ENCODE measurements around the gene AKR1C3.
A peak's percentile ranks its signal among the peaks of the same experiment; 100 is the strongest.

Gene AKR1C3

DNA sequence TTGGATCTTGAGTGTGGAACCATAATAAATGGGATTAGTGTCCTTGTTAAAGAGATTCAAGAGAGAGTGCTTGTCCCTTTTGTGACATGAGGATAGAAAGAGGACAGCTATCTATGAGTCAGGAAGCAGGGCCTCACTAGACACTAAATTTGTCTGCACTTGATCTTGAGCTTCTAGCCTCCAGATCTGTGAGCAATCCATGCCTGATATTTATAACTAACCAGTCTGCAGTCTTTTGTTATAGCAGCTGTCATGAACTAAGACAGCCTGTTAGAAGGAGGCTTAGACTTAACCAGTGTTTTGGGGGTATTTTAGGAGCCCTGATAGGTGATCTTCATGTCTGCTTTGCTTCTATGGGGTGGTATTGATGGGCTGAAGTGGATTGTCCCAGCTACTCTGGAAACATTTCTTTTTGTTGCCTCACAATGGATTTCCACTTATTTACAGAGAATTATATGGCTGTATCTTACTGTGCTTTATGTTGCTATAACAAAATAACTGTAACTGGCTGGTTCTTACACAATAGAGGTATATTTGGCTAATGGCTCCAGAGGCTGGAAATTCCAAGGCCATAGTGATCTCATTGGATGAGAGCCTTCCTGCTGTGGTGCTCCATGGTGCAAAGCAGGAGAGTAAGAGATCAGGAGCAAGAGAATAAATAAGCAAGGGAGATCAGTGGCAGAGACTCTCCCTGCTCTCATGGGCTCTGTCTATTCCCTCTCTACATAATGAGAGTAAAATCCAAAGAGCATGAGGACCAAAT is 23.4 kb upstream of the AKR1C3 start:
- H3K27me3 ChIP-seq (ENCODE audit: control insufficient read depth, insufficient read depth, low read length) = no peaks in the 10 kb centered on the region
- H3K4me3 ChIP-seq (ENCODE audit: low read length) = no peak overlapping the region
- no peak overlapping the region for H3K9ac ChIP-seq (ENCODE audit: low read length)
- H3K27ac ChIP-seq (ENCODE audit: low read depth, low read length) = peak overlapping the region; percentile 71
- no peaks in the 10 kb centered on the region for H3K36me3 ChIP-seq (ENCODE audit: control insufficient read depth, insufficient read depth, low read length)
- H3K4me1 ChIP-seq (ENCODE audit: control insufficient read depth, insufficient read depth, low read length) = peaks cover 3% of the 10 kb centered on the region

DNA sequence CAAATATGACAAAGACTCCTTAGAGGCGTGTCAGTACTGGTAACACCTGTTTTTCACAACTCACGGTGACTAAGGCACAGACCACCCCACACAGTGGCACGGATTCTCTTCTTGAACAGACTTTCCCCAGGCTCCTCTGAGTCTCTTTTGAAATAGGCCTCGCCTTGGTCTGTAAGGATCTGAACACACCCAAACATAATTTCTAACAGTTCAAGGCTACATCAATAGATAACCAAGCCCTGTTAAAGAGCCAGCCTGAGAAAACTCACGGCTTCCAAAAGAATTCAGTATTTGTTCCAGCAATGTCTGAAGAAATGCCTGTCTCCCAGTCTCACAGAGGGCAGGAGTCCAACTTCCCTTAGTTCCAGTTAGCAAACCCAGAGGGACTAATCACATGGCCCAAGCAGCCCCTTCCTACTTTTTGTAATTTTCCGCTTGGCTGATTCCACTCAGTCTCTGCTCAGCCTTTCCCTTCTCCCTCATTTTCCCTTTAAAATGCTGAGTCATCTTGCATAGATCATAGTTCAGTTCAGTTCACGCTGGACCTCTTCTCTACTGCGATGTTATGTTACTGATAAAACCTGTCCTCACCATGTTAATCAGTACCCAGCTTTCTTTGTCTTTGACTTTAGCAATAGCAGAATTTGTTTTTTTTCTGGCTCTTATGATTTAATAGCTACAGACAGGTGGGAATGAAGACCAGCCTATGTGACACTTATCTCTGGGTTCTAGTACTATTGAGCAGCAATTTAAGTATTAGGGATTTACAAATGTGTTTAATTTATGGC is 22.6 kb upstream of the AKR1C3 start:
- H3K4me1 ChIP-seq (ENCODE audit: control insufficient read depth, insufficient read depth, low read length) = peaks cover 3% of the 10 kb centered on the region

DNA sequence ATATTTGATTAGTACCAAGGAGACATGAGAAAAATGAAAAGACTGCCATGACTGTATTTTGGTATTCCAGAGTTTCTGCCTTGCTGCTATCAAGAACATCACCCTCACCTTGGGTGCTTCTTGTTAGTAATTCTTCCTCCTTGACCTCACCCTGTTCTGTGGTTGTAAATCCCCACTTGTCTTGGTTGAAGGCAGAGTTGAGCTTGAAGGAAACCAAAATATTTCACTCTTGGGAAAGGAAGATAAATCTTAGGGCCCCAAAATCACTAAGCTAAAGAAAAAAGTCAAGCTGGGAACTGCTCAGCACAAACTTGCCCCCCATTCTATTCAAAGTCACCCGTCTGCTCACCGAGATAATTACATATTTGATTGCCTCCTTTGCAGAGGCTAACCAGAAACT is 20.6 kb upstream of the AKR1C3 start:
- Histone ChIP-seq H3K27ac (ENCODE audit: low read depth, low read length) (no peak overlapping the region), H3K4me1 (ENCODE audit: control insufficient read depth, insufficient read depth, low read length) (peaks cover 3% of the 10 kb centered on the region), H3K4me3 (ENCODE audit: low read length) (no peak overlapping the region), H3K27me3 (ENCODE audit: control insufficient read depth, insufficient read depth, low read length) (no peaks in the 10 kb centered on the region), H3K36me3 (ENCODE audit: control insufficient read depth, insufficient read depth, low read length) (no peaks in the 10 kb centered on the region), H3K9ac (ENCODE audit: low read length) (no peak overlapping the region)

More for the DNA sequence above, 22.6 kb upstream of the AKR1C3 start:
- Histone ChIP-seq H3K36me3 (ENCODE audit: control insufficient read depth, insufficient read depth, low read length) (no peaks in the 10 kb centered on the region), H3K27ac (ENCODE audit: low read depth, low read length) (peak overlapping the region; percentile 71), H3K9ac (ENCODE audit: low read length) (no peak overlapping the region), H3K4me3 (ENCODE audit: low read length) (no peak overlapping the region), H3K27me3 (ENCODE audit: control insufficient read depth, insufficient read depth, low read length) (no peaks in the 10 kb centered on the region)

DNA sequence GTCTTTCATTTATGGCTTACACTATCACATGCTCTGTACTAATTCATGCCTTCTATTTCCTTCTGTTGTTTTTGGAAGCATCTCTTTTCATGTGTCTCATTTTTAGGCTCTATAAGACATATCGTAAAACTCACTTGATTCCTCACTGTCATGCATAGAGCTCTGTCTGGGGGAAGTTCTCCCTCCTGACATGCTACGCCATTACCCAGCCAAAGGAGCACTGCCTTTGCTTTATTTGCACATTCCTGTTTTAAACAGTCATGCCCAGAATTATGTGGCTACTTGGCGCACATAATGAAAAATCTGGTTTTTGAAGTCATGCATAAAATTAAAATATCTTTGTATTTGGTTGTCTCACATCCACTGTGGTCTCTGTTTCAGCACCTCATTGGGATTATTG is 17.6 kb upstream of the AKR1C3 start:
- Histone ChIP-seq H3K9ac (ENCODE audit: low read length) (no peak overlapping the region), H3K27me3 (ENCODE audit: control insufficient read depth, insufficient read depth, low read length) (no peaks in the 10 kb centered on the region), H3K4me1 (ENCODE audit: control insufficient read depth, insufficient read depth, low read length) (no peaks in the 10 kb centered on the region), H3K36me3 (ENCODE audit: control insufficient read depth, insufficient read depth, low read length) (no peaks in the 10 kb centered on the region), H3K27ac (ENCODE audit: low read depth, low read length) (no peak overlapping the region), H3K4me3 (ENCODE audit: low read length) (no peak overlapping the region)

DNA sequence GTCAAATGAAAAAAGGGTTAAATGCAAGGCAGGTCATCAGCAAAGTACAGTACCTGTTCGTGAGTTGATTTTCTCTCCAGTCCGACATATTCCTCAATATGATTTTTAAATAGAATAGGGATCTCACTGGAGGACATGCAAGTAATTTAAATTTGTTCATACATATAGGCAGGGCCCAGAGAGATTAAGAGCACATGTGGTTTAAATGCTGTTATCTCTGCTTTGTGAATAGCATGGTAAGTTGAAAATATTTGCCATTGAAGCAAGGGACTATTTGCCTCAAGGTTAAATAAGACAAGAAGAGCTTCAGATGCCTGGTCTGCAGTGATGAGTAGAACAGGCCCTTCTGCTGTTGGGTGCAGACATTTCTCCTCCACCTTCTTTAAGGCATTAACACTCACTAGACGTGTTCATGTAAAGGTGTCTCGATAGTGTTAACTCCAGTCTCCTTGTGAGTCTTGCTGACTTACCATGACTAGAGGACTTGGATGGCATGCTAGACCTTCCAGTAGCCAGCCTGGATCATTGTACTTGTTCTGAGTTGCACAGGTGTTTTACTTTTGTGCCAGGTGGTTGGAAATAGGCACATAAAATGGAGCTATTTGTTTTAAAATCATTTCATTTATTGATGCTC is 15.6 kb upstream of the AKR1C3 start:
- Histone ChIP-seq H3K27ac (ENCODE audit: low read depth, low read length) (no peak overlapping the region), H3K36me3 (ENCODE audit: control insufficient read depth, insufficient read depth, low read length) (no peaks in the 10 kb centered on the region), H3K4me3 (ENCODE audit: low read length) (no peak overlapping the region), H3K27me3 (ENCODE audit: control insufficient read depth, insufficient read depth, low read length) (no peaks in the 10 kb centered on the region), H3K4me1 (ENCODE audit: control insufficient read depth, insufficient read depth, low read length) (no peaks in the 10 kb centered on the region), H3K9ac (ENCODE audit: low read length) (no peak overlapping the region)

DNA sequence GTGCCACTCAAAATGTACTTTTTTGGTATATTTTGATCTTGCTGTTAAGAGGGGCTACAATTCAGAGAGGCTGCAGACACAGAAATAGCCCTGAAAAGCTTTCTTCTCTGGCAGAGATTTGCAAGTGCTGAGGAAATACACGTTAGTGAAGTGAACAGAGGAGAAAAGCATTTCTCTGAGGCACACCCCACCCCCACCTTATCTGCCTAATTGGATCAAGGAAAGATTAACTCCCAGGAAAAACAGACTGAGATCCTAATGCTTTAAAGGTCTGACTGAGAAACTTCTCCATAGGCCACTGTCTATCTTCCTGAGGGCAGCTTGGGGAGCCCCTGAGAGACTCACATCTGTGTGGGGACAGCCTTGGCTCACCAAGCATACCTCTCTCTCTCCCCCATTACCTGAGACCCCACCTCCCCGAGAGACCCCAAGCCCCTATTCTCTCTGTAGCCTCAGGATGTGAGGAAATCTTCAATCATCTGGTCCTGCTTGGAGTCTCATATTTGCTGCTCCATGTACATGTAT is 14.8 kb upstream of the AKR1C3 start:
- H3K36me3 ChIP-seq (ENCODE audit: control insufficient read depth, insufficient read depth, low read length) = no peaks in the 10 kb centered on the region
- H3K4me1 ChIP-seq (ENCODE audit: control insufficient read depth, insufficient read depth, low read length) = no peaks in the 10 kb centered on the region
- no peak overlapping the region for H3K9ac ChIP-seq (ENCODE audit: low read length)
- no peak overlapping the region for H3K4me3 ChIP-seq (ENCODE audit: low read length)
- no peak overlapping the region for H3K27ac ChIP-seq (ENCODE audit: low read depth, low read length)
- H3K27me3 ChIP-seq (ENCODE audit: control insufficient read depth, insufficient read depth, low read length) = no peaks in the 10 kb centered on the region

DNA sequence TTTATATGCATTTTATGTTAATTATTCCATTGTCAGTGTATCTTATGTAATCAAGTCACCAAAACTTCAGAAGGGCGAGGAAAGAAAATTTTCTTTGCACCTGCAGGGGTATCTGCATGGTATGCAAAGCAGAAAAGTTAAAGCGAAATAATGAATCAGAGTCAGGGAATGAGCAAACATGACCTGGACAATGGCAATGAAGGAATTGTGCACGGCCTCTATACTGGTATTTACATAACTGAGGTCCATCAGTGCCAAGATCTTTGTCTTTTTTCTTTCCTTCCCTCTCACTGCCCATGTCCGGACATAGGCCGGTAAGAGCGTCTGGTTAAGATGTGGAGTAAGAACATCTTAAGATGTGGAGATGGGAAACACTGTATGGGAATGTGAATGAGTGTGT is 14.4 kb upstream of the AKR1C3 start:
- Histone ChIP-seq H3K9ac (ENCODE audit: low read length) (no peak overlapping the region), H3K27me3 (ENCODE audit: control insufficient read depth, insufficient read depth, low read length) (no peaks in the 10 kb centered on the region), H3K4me1 (ENCODE audit: control insufficient read depth, insufficient read depth, low read length) (no peaks in the 10 kb centered on the region), H3K36me3 (ENCODE audit: control insufficient read depth, insufficient read depth, low read length) (no peaks in the 10 kb centered on the region), H3K27ac (ENCODE audit: low read depth, low read length) (no peak overlapping the region), H3K4me3 (ENCODE audit: low read length) (no peak overlapping the region)

DNA sequence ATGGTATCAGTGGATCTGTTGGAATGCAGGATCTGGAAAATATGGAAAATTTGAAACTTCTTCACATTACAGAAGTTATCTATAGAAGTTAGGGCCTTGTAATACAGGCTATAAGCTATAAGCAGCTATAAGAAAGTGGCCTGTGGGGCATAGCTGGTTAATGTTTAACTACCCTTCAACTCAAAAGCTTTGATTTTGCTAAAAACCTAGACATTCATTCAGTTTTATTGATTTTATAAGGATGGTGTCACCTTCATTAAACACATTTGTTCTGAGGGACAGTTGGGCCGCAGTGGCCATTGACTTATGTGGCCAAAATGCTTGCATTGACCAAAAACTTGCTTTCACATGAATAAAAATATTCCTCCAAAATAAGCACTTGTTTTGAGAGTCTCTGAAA is 13.1 kb upstream of the AKR1C3 start:
- Histone ChIP-seq H3K9ac (ENCODE audit: low read length) (no peak overlapping the region), H3K4me1 (ENCODE audit: control insufficient read depth, insufficient read depth, low read length) (no peaks in the 10 kb centered on the region), H3K27me3 (ENCODE audit: control insufficient read depth, insufficient read depth, low read length) (no peaks in the 10 kb centered on the region), H3K4me3 (ENCODE audit: low read length) (no peak overlapping the region), H3K27ac (ENCODE audit: low read depth, low read length) (no peak overlapping the region), H3K36me3 (ENCODE audit: control insufficient read depth, insufficient read depth, low read length) (no peaks in the 10 kb centered on the region)

DNA sequence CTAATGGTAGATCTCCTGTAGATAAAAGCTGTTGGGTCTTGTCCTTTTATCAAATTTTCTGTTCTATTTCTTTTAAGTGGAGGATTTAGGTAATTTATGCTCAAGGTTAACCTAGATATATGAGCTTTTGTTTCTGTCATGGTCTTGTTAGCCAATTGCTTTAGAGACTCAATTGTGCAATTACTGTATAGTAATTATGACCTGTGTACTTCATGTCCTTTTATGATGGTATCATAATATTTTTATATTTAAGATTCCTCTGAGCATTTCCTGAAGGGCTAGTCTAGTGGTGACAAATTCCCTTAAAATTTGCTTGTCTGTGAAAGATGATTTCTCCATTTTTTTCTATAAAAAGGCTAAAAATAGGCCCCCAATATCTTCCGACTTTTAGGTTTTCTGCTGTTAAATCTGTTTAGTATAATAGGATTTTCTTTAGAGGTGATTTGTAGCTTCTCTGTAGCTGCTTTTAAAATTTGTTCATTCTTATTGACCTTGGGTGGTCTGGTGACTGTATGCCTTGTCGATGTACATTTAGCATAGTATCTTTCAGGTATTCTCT is 5.4 kb upstream of the AKR1C3 start:
- no peaks in the 10 kb centered on the region for H3K27me3 ChIP-seq (ENCODE audit: control insufficient read depth, insufficient read depth, low read length)
- H3K36me3 ChIP-seq (ENCODE audit: control insufficient read depth, insufficient read depth, low read length) = no peaks in the 10 kb centered on the region
- no peak overlapping the region for H3K9ac ChIP-seq (ENCODE audit: low read length)
- H3K4me1 ChIP-seq (ENCODE audit: control insufficient read depth, insufficient read depth, low read length) = no peaks in the 10 kb centered on the region
- no peak overlapping the region for H3K4me3 ChIP-seq (ENCODE audit: low read length)
- no peak overlapping the region for H3K27ac ChIP-seq (ENCODE audit: low read depth, low read length)

DNA sequence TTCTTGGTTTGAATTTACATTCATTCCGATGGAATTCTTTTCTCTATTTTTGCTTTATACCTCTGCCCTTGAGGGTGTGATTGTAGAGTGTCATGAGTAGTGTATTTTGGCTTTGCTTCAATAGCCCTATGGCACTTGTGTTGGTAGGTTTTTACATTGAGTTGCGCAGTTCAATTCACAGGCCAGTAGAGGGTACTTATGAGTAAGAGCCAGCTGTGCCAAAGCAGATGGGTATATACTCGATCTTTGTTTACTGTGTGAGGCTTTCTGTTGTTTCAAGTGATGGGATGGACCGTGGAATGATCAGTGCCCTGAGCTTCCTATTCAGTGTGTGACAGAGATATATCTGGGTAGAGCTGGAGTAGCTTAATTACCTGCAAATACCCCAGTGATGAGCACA is 4.3 kb upstream of the AKR1C3 start:
- H3K27me3 ChIP-seq (ENCODE audit: control insufficient read depth, insufficient read depth, low read length) = no peaks in the 10 kb centered on the region
- H3K4me1 ChIP-seq (ENCODE audit: control insufficient read depth, insufficient read depth, low read length) = no peaks in the 10 kb centered on the region
- no peak overlapping the region for H3K27ac ChIP-seq (ENCODE audit: low read depth, low read length)
- H3K4me3 ChIP-seq (ENCODE audit: low read length) = no peak overlapping the region
- no peaks in the 10 kb centered on the region for H3K36me3 ChIP-seq (ENCODE audit: control insufficient read depth, insufficient read depth, low read length)
- H3K9ac ChIP-seq (ENCODE audit: low read length) = no peak overlapping the region

DNA sequence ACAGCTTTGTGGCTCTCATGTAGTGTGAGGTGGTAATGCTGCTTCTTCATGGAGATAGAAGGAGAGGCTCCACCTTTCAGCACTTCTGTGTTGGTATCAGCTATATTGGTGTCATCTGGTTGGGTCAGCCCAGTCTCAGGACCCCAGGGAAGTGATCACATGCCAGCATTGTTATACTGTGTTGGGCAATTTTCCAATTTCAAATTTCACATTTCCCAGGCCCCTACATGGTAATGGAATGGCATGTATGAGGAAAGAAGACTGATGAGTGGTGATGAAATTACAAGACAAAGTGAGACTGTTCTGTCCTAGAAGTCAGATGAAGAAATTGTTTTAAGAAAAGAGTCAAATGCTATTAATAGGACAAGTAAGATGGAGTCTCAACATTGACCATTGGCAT is 3.7 kb upstream of the AKR1C3 start:
- H3K36me3 ChIP-seq (ENCODE audit: control insufficient read depth, insufficient read depth, low read length) = no peaks in the 10 kb centered on the region
- H3K4me1 ChIP-seq (ENCODE audit: control insufficient read depth, insufficient read depth, low read length) = no peaks in the 10 kb centered on the region
- no peaks in the 10 kb centered on the region for H3K27me3 ChIP-seq (ENCODE audit: control insufficient read depth, insufficient read depth, low read length)
- H3K9ac ChIP-seq (ENCODE audit: low read length) = no peak overlapping the region
- H3K27ac ChIP-seq (ENCODE audit: low read depth, low read length) = no peak overlapping the region
- H3K4me3 ChIP-seq (ENCODE audit: low read length) = no peak overlapping the region

DNA sequence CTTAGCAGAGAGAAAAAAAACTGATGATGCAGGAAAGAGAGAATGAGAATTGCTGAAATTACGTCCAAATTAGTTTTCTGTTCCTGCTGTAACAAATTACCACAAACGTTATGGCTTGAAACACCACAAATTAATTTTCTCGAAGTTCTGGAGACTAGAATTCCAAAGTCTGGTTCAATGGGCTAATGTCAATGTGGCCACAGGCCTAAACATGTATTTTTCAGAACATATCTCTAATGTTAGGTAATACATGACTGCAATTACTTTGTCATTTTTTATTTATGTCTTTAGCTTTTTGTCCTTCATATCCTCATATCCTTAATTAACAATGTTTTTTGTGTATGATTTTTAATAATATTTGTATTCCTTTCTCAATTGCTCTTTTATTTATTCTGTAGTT is 3.0 kb upstream of the AKR1C3 start:
- Histone ChIP-seq H3K27me3 (ENCODE audit: control insufficient read depth, insufficient read depth, low read length) (no peaks in the 10 kb centered on the region), H3K36me3 (ENCODE audit: control insufficient read depth, insufficient read depth, low read length) (no peaks in the 10 kb centered on the region)

More for the DNA sequence above, 3.0 kb upstream of the AKR1C3 start:
- no peak overlapping the region for H3K9ac ChIP-seq (ENCODE audit: low read length)
- no peak overlapping the region for H3K4me3 ChIP-seq (ENCODE audit: low read length)
- no peaks in the 10 kb centered on the region for H3K4me1 ChIP-seq (ENCODE audit: control insufficient read depth, insufficient read depth, low read length)
- H3K27ac ChIP-seq (ENCODE audit: low read depth, low read length) = no peak overlapping the region

Measured in rectal smooth muscle tissue (tissue), 1 donor.